ENCODE data around the gene CARMIL3.

CARMIL3 gene

GRCh38 chr14:24077086-24077485, 25.3 kb downstream of the CARMIL3 start:
- DNase-seq, result no peak

GRCh38 chr14:24078146-24078545, 26.3 kb downstream of the CARMIL3 start:
- no peak for DNase-seq

- DNase-seq, result no peak
Measured at GRCh38 chr14:24079491-24080141, 27.8 kb downstream of the CARMIL3 start.

- DNase-seq, result no peak
Measured at GRCh38 chr14:24080142-24080530, 28.3 kb downstream of the CARMIL3 start.

- peak; percentile 48 for DNase-seq
Measured at GRCh38 chr14:24080888-24081738, 29.3 kb downstream of the CARMIL3 start.

- no peak for DNase-seq
Measured at GRCh38 chr14:24081739-24082211, 30.0 kb downstream of the CARMIL3 start.

GRCh38 chr14:24082411-24083080, 30.7 kb downstream of the CARMIL3 start:
- DNase-seq, result no peak

- DNase-seq, result no peak
Measured at GRCh38 chr14:24083462-24083861, 31.7 kb downstream of the CARMIL3 start.

GRCh38 chr14:24084440-24084839, 32.6 kb downstream of the CARMIL3 start:
- DNase-seq, result no peak

- DNase-seq, result no peak
Measured at GRCh38 chr14:24085215-24085614, 33.4 kb downstream of the CARMIL3 start.

- no peak for DNase-seq
Measured at GRCh38 chr14:24086193-24086955, 34.6 kb downstream of the CARMIL3 start.

GRCh38 chr14:24087004-24087403, 35.2 kb downstream of the CARMIL3 start:
- DNase-seq, result no peak

GRCh38 chr14:24088095-24088494, 36.3 kb downstream of the CARMIL3 start:
- DNase-seq, result no peak

GRCh38 chr14:24089890-24090289, 38.1 kb downstream of the CARMIL3 start:
- DNase-seq, result no peak

- DNase-seq, result no peak
Measured at GRCh38 chr14:24092110-24092504, 40.3 kb downstream of the CARMIL3 start.

GRCh38 chr14:24092505-24093206, 40.8 kb downstream of the CARMIL3 start:
- no peak for DNase-seq

GRCh38 chr14:24093207-24093900, 41.5 kb downstream of the CARMIL3 start:
- no peak for DNase-seq

GRCh38 chr14:24093901-24094840, 42.4 kb downstream of the CARMIL3 start, which contains the start of gene PCK2:
Gene PCK2 (plus strand): TSS chr14:24094311. CDS start chr14:24094406, 95 bp downstream.
- peak; percentile 63 for DNase-seq

- DNase-seq, result no peak
Measured at GRCh38 chr14:24094841-24095270, 43.0 kb downstream of the CARMIL3 start.
